Measurements from ENCODE around the gene KIF6.
"Not testable (repeated sequence)": the region's sequence is repeated elsewhere in the genome, so short reads cannot be mapped to it uniquely, and the experiment has no call there.

The KIF6 gene

GRCh38 chr6:39724787-39725631, at the start of gene KIF6:
KIF6 (minus strand) TSS chr6:39725408; CDS start chr6:39725310, 98 bp downstream.
- DNase-seq (ENCODE audit: low read depth) = no peak

GRCh38 chr6:39773782-39774181, 48.6 kb upstream of the KIF6 start:
- DNase-seq (ENCODE audit: low read depth) = no peak

- DNase-seq (ENCODE audit: low read depth) = no peak
These were observed 47.5 kb upstream of the KIF6 start for GRCh38 chr6:39772559-39773273.

GRCh38 chr6:39770446-39770845, 45.2 kb upstream of the KIF6 start:
- DNase-seq (ENCODE audit: low read depth) = no peak

- DNase-seq (ENCODE audit: low read depth) = no peak
These were observed 43.8 kb upstream of the KIF6 start for GRCh38 chr6:39769012-39769411.

- DNase-seq (ENCODE audit: low read depth) = no peak
These were observed 40.4 kb upstream of the KIF6 start for GRCh38 chr6:39765508-39766065.

DNA sequence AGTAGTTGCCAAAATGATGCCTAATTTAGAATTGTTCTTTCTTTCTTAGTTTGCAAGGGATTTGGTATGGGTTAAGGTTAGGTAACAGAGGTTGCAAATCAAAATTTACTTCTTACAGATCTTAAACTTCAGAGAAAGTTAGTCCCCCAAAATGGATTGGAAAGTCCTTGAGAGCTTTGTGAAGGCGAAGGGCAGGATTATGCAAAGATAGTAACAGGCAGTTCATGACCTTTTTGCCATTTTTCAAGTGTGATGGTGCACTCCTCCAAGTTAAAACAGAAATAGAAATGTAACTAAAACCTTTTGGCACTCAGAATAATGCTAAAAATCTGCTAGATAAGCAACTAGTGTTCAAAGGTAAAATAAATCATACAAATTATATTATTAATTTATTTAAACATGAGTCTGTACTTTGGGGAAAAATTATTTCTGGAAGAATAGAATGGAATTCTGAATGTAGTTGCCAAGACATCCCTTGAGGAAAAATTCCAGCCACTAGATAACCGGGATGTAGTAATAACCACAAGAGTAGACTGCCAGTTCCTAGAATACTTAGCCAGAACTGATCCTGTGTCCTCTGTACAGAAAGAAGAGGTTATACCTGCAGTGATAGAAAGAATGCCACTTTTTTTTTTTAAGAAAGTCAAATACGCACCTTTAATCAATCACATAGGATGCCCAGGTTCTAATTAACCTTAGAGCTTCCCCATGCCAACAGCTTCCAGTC, 35.2 kb upstream of the KIF6 start:
- DNase-seq (ENCODE audit: low read depth) = no peak

DNA sequence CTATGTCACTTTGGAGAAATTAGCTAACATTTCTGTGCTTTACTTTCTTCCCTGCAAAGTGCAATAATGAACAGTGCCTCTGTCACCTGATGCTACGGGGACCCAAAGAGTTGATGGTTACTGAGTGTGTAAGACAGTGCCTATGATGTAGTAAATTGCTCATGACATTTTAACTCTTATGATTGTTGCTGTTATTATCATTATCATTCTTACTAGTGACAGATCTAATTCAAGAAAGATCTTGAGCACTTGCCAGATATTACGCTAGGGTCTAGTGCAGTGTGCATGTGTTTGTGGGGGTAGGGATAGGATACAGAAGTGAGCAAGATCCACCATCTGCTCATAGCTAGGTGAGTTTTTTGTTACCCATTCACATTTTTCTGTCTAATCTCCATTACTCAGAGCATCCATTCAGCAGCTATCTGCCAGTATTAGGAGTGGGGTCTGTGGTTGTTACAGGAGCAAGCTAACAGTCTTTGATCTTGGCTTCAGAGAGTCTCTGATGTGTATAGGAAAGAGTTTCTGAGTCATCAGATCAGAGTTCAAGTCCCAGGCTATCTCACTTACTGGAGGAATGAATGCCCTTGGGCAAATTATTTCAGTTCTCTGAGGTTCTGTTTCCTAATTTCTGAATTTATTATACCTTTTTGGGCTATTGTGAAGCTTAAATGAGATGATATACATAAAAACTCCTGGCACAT, 33.8 kb upstream of the KIF6 start:
- DNase-seq (ENCODE audit: low read depth) = no peak

- DNase-seq (ENCODE audit: low read depth) = no peak
These were observed 31.4 kb upstream of the KIF6 start for GRCh38 chr6:39756582-39756981.

DNA sequence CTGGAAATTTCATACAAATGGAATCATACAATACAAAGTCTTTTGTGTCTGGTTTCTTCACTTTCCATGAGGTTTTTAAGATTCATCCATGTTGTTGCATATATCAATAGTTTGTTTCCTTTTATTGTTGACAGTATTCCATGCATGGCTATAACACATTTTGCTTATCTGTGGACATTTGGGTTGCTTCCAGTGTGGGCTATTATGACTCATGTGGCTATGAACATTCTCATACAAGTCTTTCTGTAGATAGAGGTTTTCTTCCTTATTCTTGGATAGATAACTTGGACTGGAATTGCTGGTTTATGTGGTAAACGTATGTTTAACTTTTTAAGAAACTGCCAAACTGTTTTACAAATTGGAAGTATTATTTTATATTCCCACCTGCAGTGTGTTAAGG, 30.0 kb upstream of the KIF6 start:
- DNase-seq (ENCODE audit: low read depth) = no peak

DNA sequence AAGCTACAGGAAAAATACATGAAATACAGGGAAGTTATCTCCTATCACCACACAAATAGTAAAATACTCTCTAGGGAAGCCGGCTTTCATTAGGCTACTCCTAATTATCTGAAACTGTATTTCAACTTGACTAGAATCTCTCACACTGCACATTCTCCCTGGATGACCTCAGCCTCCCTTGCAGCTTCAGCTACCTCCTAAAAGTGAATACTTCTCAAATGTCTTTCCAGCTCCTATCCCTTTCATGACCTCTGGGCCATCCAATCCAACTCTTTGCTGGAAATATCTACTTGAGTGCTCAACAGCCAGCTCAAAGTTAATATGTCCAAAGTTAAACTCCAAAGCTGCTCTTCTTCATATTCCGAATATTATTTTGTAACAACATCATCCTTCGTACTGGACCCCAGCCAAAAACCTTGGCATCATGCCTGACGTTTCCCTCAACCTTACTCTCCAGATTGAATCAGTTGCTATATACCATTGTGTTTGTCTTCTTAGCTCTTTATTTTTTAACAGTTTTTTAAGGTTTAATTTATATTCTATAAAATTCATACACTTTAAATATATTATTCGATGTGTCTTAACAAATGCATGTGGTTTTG, 29.4 kb upstream of the KIF6 start:
- DNase-seq (ENCODE audit: low read depth) = no peak

GRCh38 chr6:39753725-39754045, 28.5 kb upstream of the KIF6 start:
- no peak for DNase-seq (ENCODE audit: low read depth)

- DNase-seq (ENCODE audit: low read depth) = no peak
These were observed 27.9 kb upstream of the KIF6 start for GRCh38 chr6:39752835-39753724.

DNA sequence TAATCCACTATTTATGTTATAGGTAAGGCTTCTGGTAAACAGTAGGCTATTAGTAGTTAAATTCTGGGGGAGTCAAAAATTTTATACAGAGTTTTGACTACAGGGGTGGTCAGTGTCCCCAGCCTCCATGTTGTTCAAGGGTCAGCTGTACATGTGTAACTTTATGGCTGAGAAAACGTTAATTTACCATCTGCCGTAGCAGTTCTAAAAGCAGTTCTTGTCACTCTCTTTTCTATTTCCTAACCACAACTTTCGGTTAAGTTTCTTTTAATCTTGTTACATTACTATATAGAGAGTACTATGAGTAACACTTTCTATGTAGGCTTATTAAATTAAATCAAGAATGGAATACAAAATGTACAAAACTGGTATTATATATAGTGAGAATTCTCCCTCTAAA, 21.6 kb upstream of the KIF6 start:
- no peak for DNase-seq (ENCODE audit: low read depth)

DNA sequence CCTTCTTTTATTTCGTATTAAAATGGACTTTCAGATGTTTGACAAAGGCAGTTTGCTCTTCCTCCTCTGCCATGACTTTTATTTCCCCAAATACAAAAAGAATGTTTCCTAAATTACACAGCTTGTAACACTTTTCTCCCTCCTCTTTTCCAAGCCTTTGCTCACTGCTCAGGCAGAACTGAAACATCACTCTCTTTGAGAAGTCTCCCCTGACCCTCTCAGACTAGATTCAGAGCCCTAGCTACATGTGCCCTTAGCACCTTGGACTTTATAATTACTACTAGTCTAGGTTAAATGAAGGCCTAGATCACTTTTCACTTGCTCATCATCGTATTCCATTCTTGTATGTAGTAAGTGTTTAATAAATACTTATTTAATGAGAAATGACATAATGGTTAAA, 8.5 kb upstream of the KIF6 start:
- DNase-seq (ENCODE audit: low read depth) = no peak

DNA sequence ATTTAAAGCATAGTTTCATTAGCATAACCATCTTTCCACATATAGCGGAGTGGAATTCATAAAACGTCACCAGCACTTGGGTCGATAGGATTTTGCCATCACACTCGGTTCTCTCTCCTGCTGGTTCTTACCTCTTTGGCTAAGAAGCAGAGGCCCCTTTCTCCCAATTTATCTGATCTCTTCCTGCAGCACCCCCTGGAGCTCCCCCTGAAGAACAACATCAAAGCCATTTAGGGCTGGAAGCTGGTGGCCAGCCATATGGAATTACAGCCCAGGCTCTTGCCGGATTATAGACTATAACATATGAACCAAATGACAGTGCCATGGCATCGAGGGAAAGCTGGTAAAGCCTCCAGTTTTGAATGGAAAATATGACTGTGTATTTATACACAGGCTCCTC, 6.4 kb upstream of the KIF6 start:
- DNase-seq (ENCODE audit: low read depth) = no peak

- DNase-seq (ENCODE audit: low read depth) = no peak
These were observed 4.7 kb upstream of the KIF6 start for GRCh38 chr6:39729945-39730344.

DNA sequence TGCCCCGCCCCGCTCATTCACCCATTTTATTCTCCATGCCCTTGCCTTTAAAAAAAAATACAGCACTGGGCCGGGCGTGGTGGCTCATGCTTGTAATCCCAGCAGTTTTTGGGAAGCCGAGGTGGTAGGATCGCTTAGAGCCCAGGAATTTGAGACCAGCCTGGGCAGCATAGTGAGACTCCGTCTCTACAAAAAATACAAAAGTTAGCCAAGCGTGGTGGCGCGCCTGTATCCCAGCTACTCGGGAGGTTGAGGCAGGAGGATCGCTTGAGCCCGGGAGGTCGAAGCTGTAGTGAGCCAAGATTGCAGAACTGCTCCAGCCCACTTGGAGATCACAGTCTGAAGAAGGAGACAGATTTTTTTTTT, 407 bp upstream of the KIF6 start:
- no peak for DNase-seq (ENCODE audit: low read depth)

DNA sequence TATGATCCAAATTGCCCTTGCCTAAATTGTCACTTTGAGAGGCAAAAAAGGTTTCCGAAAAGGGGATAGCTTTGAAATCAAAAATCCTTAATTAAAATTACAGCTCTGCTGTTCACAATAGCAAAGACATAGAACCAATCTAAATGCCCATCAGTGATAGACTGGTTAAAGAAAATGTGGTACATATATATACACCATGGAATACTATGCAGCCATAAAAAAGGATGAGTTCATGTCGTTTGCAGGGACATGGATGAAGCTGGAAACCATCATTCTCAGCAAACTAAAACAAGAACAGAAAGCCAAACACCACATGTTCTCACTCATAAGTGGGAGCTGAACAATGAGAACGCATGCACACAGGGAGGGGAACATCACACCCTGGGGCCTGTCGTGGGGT, 1.9 kb downstream of the KIF6 start:
- DNase-seq (ENCODE audit: low read depth) = not testable (repeated sequence)

- DNase-seq (ENCODE audit: low read depth) = no peak
These were observed 10.4 kb downstream of the KIF6 start for GRCh38 chr6:39714802-39715201.
